Mesodermal cell (in vitro differentiated cells): ENCODE measurements around the gene MOCS2.
"Not testable (repeated sequence)": the region's sequence is repeated elsewhere in the genome, so short reads cannot be mapped to it uniquely, and the experiment has no call there.

Experiments
- H3K27ac ChIP-seq: 2 replicates; pipeline ENCODE4 v1.7.0; 2013; ENCODE audit warnings: mild to moderate bottlenecking, low read depth, low read length, moderate library complexity; ENCODE audit not compliant: severe bottlenecking
- H3K36me3 ChIP-seq: 2 replicates; pipeline ENCODE4 v1.7.1; 2013; ENCODE audit warnings: mild to moderate bottlenecking, low read length, moderate library complexity; ENCODE audit not compliant: control insufficient read depth, insufficient read depth
- H3K4me1 ChIP-seq: one replicate; pipeline ENCODE4 v1.7.1; 2013; ENCODE audit warnings: mild to moderate bottlenecking, low read length; ENCODE audit not compliant: insufficient read depth, control insufficient read depth, poor library complexity, severe bottlenecking
- H3K4me3 ChIP-seq: 2 replicates; pipeline ENCODE4 v1.7.0; 2013; ENCODE audit warnings: low read length, control low read depth, mild to moderate bottlenecking; ENCODE audit not compliant: insufficient read depth, poor library complexity, severe bottlenecking; ENCODE audit errors: extremely low read depth
- H3K9me3 ChIP-seq: 2 replicates; pipeline ENCODE4 v1.7.1; 2013; ENCODE audit warnings: mild to moderate bottlenecking, low read length, moderate library complexity; ENCODE audit not compliant: control insufficient read depth
- WGBS, 2 experiments: methylation state at CpG; one replicate each; pipeline ENCODE4 v1.1.5; 2013; ENCODE audit warnings: missing lambda C conversion rate in 2 of 2; ENCODE audit not compliant: insufficient coverage in 2 of 2; 5-methylcytosine and 5-hydroxymethylcytosine counted together

MOCS2 gene

DNA sequence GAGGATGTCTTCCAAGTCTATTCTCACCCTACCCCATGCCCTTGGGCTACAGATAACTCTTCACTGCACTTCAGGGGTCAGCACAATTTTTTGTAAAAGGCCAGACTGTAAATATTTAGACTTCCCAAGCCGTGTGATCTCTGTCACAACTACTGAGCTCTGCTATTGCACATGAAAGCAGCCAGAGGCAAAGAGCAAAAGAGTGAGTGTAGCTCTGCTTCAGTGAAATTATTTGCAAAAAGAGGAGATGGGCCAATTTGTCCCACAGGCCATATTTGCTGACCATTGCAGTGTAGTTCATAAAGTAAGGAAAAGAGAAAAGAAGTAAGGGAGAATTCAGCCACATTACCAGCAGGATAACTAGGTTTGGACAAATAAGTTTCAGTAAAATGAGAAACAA lies 7.0 kb upstream of the MOCS2 start:
- Histone ChIP-seq H3K27ac (no peak overlapping the region), H3K9me3 (no peaks in the 10 kb centered on the region)
- WGBS, 2 experiments = 75 to 78% methylated on average over 1 of the region's 1 CpG

GRCh38 chr5:53114988-53115387 lies 5.4 kb upstream of the MOCS2 start:
- Histone ChIP-seq H3K9me3 (no peaks in the 10 kb centered on the region), H3K4me3 (no peak overlapping the region), H3K36me3 (no peaks in the 10 kb centered on the region), H3K4me1 (no peaks in the 10 kb centered on the region), H3K27ac (no peak overlapping the region)

More for the DNA sequence above, 7.0 kb upstream of the MOCS2 start:
- Histone ChIP-seq H3K4me1 (no peaks in the 10 kb centered on the region), H3K4me3 (no peak overlapping the region), H3K36me3 (no peaks in the 10 kb centered on the region)

GRCh38 chr5:53113947-53114346 lies 4.4 kb upstream of the MOCS2 start:
- H3K9me3 ChIP-seq = no peaks in the 10 kb centered on the region
- no peaks in the 10 kb centered on the region for H3K4me1 ChIP-seq
- no peak overlapping the region for H3K27ac ChIP-seq
- 85 to 91% methylated on average over 5 to 7 of the region's 9 CpGs for WGBS, 2 experiments
- no peaks in the 10 kb centered on the region for H3K36me3 ChIP-seq
- H3K4me3 ChIP-seq = no peak overlapping the region

DNA sequence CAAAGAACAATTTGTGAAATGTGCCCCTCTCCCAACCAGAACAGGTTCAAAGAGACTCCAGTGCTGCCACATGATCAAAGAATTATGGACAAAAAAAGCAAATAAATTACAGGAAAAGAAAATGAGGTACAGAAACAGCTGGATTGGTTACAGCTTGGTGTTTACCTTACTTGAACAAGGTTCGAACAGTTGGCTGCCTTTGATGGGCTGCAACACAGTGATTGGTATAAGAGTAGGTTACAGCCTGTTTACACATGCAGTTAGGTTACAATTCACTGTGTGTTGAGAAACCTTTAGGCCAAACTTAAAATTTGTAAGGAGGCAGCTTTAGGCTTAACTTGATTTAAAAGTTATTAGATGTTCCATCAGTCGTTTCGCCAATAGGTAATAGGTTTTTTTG lies 3.4 kb upstream of the MOCS2 start:
- Histone ChIP-seq H3K36me3 (no peaks in the 10 kb centered on the region), H3K27ac (no peak overlapping the region), H3K4me1 (no peaks in the 10 kb centered on the region), H3K9me3 (no peaks in the 10 kb centered on the region), H3K4me3 (no peak overlapping the region)
- 100% methylated on average over 1 of the region's 3 CpGs for WGBS, 2 experiments

DNA sequence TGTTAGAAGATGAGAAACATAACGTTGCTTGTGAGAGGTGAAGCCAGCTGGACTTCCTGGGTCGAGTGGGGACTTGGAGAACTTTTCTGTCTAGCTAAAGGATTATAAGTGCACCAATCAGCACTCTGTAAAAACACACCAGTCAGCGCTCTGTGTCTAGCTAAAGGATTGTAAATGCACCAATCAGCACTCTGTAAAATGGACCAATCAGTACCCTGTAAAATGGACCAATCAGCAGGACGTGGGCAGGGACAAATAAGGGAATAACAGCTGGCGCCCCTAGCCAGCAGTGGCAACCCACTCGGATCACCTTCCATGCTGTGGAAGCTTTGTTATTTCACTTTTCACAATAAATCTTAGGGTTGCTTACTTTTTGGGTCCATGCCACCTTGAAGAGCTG lies 2.8 kb upstream of the MOCS2 start:
- WGBS, 2 experiments = 89 to 94% methylated on average over 4 of the region's 6 CpGs
- H3K36me3 ChIP-seq, H3K4me1 ChIP-seq, H3K9me3 ChIP-seq, H3K4me3 ChIP-seq, H3K27ac ChIP-seq: not testable (repeated sequence)

- H3K9me3 ChIP-seq = no peaks in the 10 kb centered on the region
- no CpG with 5 or more reads among the region's 1 CpG for WGBS, 2 experiments
- H3K4me3 ChIP-seq = no peak overlapping the region
- no peaks in the 10 kb centered on the region for H3K4me1 ChIP-seq
- no peak overlapping the region for H3K27ac ChIP-seq
- peaks cover 9% of the 10 kb centered on the region for H3K36me3 ChIP-seq
Observed at GRCh38 chr5:53111139-53111538, 1.6 kb upstream of the MOCS2 start.

- Histone ChIP-seq H3K4me1 (no peaks in the 10 kb centered on the region), H3K9me3 (no peaks in the 10 kb centered on the region), H3K27ac (no peak overlapping the region), H3K4me3 (peak overlapping the region; percentile 66), H3K36me3 (peaks cover 11% of the 10 kb centered on the region)
- 33 to 38% methylated on average over 5 to 6 of the region's 6 CpGs for WGBS, 2 experiments
Observed at GRCh38 chr5:53110156-53110555, 599 bp upstream of the MOCS2 start.

DNA sequence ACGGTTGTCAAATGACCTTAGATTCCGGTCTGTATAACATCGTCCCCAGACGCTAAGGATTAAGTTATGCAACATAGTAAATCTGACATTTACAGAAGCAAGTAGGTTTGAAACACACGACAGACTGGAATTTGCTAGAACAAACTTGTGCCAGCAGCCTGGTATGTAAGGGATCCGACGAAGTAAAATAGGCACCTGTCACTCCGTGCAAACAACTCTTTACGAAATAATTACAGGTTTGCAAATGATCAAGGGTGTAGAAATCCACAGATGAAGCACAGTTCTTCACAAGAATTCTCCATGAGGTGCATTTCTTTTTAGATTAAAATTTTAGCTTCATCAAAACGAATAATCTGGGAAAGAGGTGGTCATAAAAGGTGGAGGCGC lies 508 bp downstream of the MOCS2 start:
- 11 to 20% methylated on average over 5 to 7 of the region's 11 CpGs for WGBS, 2 experiments
- Histone ChIP-seq H3K36me3 (peaks cover 11% of the 10 kb centered on the region), H3K9me3 (no peaks in the 10 kb centered on the region), H3K27ac (no peak overlapping the region), H3K4me3 (peak overlapping the region; percentile 66), H3K4me1 (no peaks in the 10 kb centered on the region)

- peaks cover 30% of the 10 kb centered on the region for H3K36me3 ChIP-seq
- H3K4me3 ChIP-seq = no peak overlapping the region
- H3K9me3 ChIP-seq = no peaks in the 10 kb centered on the region
- no peak overlapping the region for H3K27ac ChIP-seq
- WGBS, 2 experiments = no CpG with 5 or more reads among the region's 5 CpGs
- no peaks in the 10 kb centered on the region for H3K4me1 ChIP-seq
Observed at GRCh38 chr5:53105611-53106300, 3.8 kb downstream of the MOCS2 start.

DNA sequence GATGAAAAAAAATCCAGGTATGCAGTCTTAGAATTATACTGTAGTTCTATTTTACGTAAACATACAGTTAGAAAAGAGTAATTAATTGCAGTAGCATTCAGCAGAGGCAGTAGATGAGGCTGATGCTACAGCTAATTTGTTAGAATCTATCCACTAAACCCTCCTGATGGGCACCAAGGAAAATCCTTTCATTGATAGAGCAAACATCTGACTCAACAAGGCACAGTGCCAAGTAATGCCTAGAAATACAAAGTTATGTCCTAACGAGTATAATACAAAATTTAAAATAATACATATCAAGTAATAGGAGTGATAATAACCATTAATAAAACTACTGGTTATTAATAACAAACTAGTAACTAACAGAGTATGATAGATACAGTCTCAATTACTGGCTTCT lies 9.0 kb downstream of the MOCS2 start:
- Histone ChIP-seq H3K4me3 (no peak overlapping the region), H3K9me3 (no peaks in the 10 kb centered on the region), H3K27ac (no peak overlapping the region), H3K36me3 (peaks cover 43% of the 10 kb centered on the region), H3K4me1 (no peaks in the 10 kb centered on the region)
- no CpG with 5 or more reads among the region's 2 CpGs for WGBS, 2 experiments

DNA sequence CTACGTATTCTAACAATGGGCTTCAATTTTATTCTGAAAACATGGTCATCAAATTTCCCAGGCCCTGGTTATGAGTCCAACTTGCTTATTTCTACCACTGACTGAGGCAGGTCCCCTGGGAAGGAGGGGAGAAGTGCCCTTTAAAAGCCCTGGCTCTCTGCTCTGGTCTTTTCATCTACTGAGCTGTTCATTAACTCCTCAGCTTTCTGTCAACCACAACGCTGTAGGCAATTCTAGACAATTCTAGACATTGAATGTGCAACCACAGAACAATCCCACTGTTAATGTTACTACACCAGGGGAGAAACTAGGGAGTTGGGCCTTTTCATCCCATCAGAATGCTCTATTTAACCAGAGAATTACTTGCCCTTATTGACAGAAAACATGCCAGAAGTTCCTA lies 10.0 kb downstream of the MOCS2 start:
- H3K9me3 ChIP-seq = no peaks in the 10 kb centered on the region
- H3K4me1 ChIP-seq = no peaks in the 10 kb centered on the region
- peaks cover 51% of the 10 kb centered on the region for H3K36me3 ChIP-seq
- H3K4me3 ChIP-seq = no peak overlapping the region
- peak overlapping the region; percentile 18 for H3K27ac ChIP-seq
- 83 to 100% methylated on average over 1 to 2 of the region's 2 CpGs for WGBS, 2 experiments
